Measurements from ENCODE around the gene PTPN23.
A peak's percentile ranks its signal among the peaks of the same experiment; 100 is the strongest.

Gene PTPN23

GRCh38 chr3:47420044-47420430 is 39.2 kb downstream of the PTPN23 start (continued):
- no peak for TF ChIP-seq REST (tag by site-specific recombination; IDR thresholded peaks at IDR 0.05)
- no peak for TF ChIP-seq PATZ1 (tag by site-specific recombination; IDR thresholded peaks at IDR 0.05)
- TF ChIP-seq ZNF335 (tag by site-specific recombination; conservative IDR thresholded peaks at IDR 0.05), result no peak
- TF ChIP-seq FEZF1 (tag by site-specific recombination; IDR thresholded peaks at IDR 0.05), result no peak
- no peak for TF ChIP-seq ZBTB17 (tag by site-specific recombination; IDR thresholded peaks at IDR 0.05)
- TF ChIP-seq GLI4 (tag by site-specific recombination; IDR thresholded peaks at IDR 0.05), result no peak
- TF ChIP-seq HIC1 (tag by site-specific recombination; IDR thresholded peaks at IDR 0.05), result no peak
- no peak for TF ChIP-seq ZNF132 (tag by site-specific recombination; IDR thresholded peaks at IDR 0.05; ENCODE audit: borderline replicate concordance)
- TF ChIP-seq ZNF518A (tag by site-specific recombination; conservative IDR thresholded peaks at IDR 0.05; ENCODE audit: low read depth), result no peak

GRCh38 chr3:47420511-47421484 is 40.0 kb downstream of the PTPN23 start:
- H3K27ac ChIP-seq (ENCODE audit: extremely low read depth, low read depth, low read length), result no peak overlapping the region
- H3K36me3 ChIP-seq (ENCODE audit: control insufficient read depth in 2 of 2, insufficient read depth in 1 of 2, low read length in 2 of 2), result peaks cover 0 to 77% of the 10 kb centered on the region in 2 experiments; a peak in 1 of 3 replicates
- no peaks in the 10 kb centered on the region for H3K4me1 ChIP-seq (ENCODE audit: control insufficient read depth, insufficient read depth, low read length)
- H3K9me3 ChIP-seq (ENCODE audit: control insufficient read depth, insufficient read depth, low read depth, low read length), result no peaks in the 10 kb centered on the region
- POLR2A ChIA-PET, result interaction anchor here (0.8 to 1.7 kb wide), 4 partner anchors 9 to 382 kb away, joined by 3 to 6 read pairs (median 3); partner anchors contain the start of genes PTPN23 and SCAP
- CTCF ChIA-PET, result interaction anchor here (0.6 to 3.3 kb wide), 16 partner anchors 11 to 737 kb away, joined by 3 to 18 read pairs (median 4); no protein-coding TSS in a partner anchor
- H3K4me3 ChIP-seq (ENCODE audit: low read depth, low read length), result no peak overlapping the region
- TF ChIP-seq ZNF654 (tag by site-specific recombination; IDR thresholded peaks at IDR 0.05; ENCODE audit: low read depth), result peak; percentile 53
- TF ChIP-seq ZNF175 (tag by site-specific recombination; IDR thresholded peaks at IDR 0.05), result no peak
- no peak for TF ChIP-seq ZBTB1 (tag by site-specific recombination; IDR thresholded peaks at IDR 0.05)
- peak; percentile 53 for TF ChIP-seq ZNF518A (tag by site-specific recombination; conservative IDR thresholded peaks at IDR 0.05; ENCODE audit: low read depth)
- TF ChIP-seq ZNF449 (tag by site-specific recombination; IDR thresholded peaks at IDR 0.05), result peak; percentile 68
